ENCODE results near the gene ANG. TPM values are rescaled to one million over a fixed set of nuclear protein-coding genes. Genes with fewer than 3 reads are reported as not detected.

ANG gene
- total and polyA plus RNA-seq, 9 of the 15 experiments (the other 6 are each of a cell fraction or from before 2014, with no cell fraction given) = 0.21 to 0.73 (median 0.34) TPM; not detected in 4

DNA sequence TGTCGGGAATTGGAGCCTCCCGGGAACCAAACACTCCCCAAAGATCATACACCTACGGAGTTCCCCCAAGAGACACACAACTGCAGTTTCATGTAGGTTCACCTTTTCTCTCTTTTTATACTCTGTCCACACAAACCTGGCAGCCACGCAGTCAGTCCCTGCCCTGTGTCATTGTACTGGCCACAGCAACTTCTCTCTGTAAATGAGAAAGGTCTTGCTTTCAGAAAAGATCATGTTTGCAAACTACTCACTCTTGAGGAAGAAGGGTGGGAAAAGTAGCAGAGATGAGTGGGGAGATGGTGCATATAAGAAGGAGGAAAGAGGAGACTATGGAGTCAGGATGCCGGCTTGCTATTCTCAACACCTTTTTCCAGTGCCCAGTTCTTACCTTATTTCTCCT, 10.4 kb downstream of the ANG start:
- Histone ChIP-seq H3K4me1 (replicated peaks in 1 of 2; ENCODE audit: control insufficient read depth in 2 of 2, insufficient read depth in 2 of 2, low read length in 2 of 2) (peaks cover 0 to 9% of the 10 kb centered on the region in 2 experiments; a peak in 2 of 5 replicates), H3K4me3 (no peak overlapping the region), H3K79me2 (ENCODE audit: control insufficient read depth, insufficient read depth, low read length) (no peaks in the 10 kb centered on the region), H3K27me3 (ENCODE audit: control insufficient read depth in 2 of 2, insufficient read depth in 2 of 2, low read length in 2 of 2) (peaks cover 3 to 6% of the 10 kb centered on the region in 2 experiments; a peak in 3 of 5 replicates), H4K20me1 (replicated peaks; ENCODE audit: control insufficient read depth, insufficient read depth, low read length) (no peaks in the 10 kb centered on the region), H3K9me1 (ENCODE audit: control insufficient read depth, insufficient read depth, low read length) (no peaks in the 10 kb centered on the region), H3K9me3 (replicated peaks; ENCODE audit: control insufficient read depth, insufficient read depth, low read depth, low read length) (no peaks in the 10 kb centered on the region), H3K27ac (ENCODE audit: extremely low read depth, low read depth, low read length) (no peak overlapping the region), H3K4me2 (ENCODE audit: insufficient read depth, low read length) (no peak overlapping the region), H2AFZ (ENCODE audit: low read depth, low read length) (no peak overlapping the region), H3K36me3 (ENCODE audit: control insufficient read depth, insufficient read depth, low read length) (no peaks in the 10 kb centered on the region), H3K9ac (ENCODE audit: insufficient read depth in 1 of 2, low read depth in 2 of 2, low read length in 2 of 2) (no peak overlapping the region)
- intact Hi-C loops (cut with micrococcal nuclease) (loop anchor here (5.0 kb wide), 2 partner anchors 173 to 338 kb away; no protein-coding TSS in a partner anchor), in situ Hi-C loops (cut with MboI) (no loop called here)
- POLR2A ChIA-PET = no interaction called here
- DNase-seq (ENCODE audit: extremely low read depth in 1 of 4, low spot score in 3 of 4) (no peak), FAIRE-seq (no peak), ATAC-seq (no peak)
- CTCF ChIA-PET (ENCODE audit: low intra/inter-chr PET ratio) = interaction anchor here (1.9 to 3.0 kb wide), 4 partner anchors 157 to 175 kb away, joined by 5 to 42 read pairs (median 12); no protein-coding TSS in a partner anchor
- WGBS (ENCODE audit: insufficient coverage, low coverage, missing lambda C conversion rate) = 0% methylated on average over 2 of the region's 5 CpGs
- no TSS peak for BruUV-seq (replicated peaks)
- TF ChIP-seq, protein P1, sequence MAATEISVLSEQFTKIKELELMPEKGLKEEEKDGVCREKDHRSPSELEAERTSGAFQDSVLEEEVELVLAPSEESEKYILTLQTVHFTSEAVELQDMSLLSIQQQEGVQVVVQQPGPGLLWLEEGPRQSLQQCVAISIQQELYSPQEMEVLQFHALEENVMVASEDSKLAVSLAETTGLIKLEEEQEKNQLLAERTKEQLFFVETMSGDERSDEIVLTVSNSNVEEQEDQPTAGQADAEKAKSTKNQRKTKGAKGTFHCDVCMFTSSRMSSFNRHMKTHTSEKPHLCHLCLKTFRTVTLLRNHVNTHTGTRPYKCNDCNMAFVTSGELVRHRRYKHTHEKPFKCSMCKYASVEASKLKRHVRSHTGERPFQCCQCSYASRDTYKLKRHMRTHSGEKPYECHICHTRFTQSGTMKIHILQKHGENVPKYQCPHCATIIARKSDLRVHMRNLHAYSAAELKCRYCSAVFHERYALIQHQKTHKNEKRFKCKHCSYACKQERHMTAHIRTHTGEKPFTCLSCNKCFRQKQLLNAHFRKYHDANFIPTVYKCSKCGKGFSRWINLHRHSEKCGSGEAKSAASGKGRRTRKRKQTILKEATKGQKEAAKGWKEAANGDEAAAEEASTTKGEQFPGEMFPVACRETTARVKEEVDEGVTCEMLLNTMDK (IDR thresholded peaks at IDR 0.05; ENCODE audit: borderline replicate concordance, insufficient read depth, low read depth, low read length, poor library complexity, severe bottlenecking) = no peak
- TF ChIP-seq YBX1 (IDR thresholded peaks at IDR 0.05) (no peak), ZNF347 (CRISPR knock-in tag; IDR thresholded peaks at IDR 0.05; ENCODE audit: low read depth) (no peak), SRSF3 (IDR thresholded peaks at IDR 0.05; ENCODE audit: insufficient read depth, low read length) (no peak), SIX5 (IDR thresholded peaks at IDR 0.05; ENCODE audit: borderline replicate concordance in 1 of 2, insufficient read depth in 1 of 2, low read depth in 1 of 2, low read length in 2 of 2) (no peak), RBM34 (IDR thresholded peaks at IDR 0.05; ENCODE audit: borderline replicate concordance, insufficient read depth, low read length) (no peak), SMAD3 (CRISPR knock-in tag; conservative IDR thresholded peaks at IDR 0.05) (no peak)
- TF ChIP-seq, protein P2, sequence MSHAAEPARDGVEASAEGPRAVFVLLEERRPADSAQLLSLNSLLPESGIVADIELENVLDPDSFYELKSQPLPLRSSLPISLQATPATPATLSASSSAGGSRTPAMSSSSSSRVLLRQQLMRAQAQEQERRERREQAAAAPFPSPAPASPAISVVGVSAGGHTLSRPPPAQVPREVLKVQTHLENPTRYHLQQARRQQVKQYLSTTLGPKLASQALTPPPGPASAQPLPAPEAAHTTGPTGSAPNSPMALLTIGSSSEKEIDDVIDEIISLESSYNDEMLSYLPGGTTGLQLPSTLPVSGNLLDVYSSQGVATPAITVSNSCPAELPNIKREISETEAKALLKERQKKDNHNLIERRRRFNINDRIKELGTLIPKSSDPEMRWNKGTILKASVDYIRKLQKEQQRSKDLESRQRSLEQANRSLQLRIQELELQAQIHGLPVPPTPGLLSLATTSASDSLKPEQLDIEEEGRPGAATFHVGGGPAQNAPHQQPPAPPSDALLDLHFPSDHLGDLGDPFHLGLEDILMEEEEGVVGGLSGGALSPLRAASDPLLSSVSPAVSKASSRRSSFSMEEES (CRISPR knock-in tag; IDR thresholded peaks at IDR 0.05) = no peak
- TF ChIP-seq, protein P3, sequence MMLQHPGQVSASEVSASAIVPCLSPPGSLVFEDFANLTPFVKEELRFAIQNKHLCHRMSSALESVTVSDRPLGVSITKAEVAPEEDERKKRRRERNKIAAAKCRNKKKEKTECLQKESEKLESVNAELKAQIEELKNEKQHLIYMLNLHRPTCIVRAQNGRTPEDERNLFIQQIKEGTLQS (IDR thresholded peaks at IDR 0.05) = no peak
- TF ChIP-seq, protein P3 (CRISPR knock-in tag; conservative IDR thresholded peaks at IDR 0.05) = no peak
- TF ChIP-seq, protein P4, sequence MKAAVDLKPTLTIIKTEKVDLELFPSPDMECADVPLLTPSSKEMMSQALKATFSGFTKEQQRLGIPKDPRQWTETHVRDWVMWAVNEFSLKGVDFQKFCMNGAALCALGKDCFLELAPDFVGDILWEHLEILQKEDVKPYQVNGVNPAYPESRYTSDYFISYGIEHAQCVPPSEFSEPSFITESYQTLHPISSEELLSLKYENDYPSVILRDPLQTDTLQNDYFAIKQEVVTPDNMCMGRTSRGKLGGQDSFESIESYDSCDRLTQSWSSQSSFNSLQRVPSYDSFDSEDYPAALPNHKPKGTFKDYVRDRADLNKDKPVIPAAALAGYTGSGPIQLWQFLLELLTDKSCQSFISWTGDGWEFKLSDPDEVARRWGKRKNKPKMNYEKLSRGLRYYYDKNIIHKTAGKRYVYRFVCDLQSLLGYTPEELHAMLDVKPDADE (conservative IDR thresholded peaks at IDR 0.05; ENCODE audit: control insufficient read depth, low read depth, low read length) = no peak
- TF ChIP-seq, protein P5, sequence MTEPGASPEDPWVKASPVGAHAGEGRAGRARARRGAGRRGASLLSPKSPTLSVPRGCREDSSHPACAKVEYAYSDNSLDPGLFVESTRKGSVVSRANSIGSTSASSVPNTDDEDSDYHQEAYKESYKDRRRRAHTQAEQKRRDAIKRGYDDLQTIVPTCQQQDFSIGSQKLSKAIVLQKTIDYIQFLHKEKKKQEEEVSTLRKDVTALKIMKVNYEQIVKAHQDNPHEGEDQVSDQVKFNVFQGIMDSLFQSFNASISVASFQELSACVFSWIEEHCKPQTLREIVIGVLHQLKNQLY (CRISPR knock-in tag; conservative IDR thresholded peaks at IDR 0.05) = no peak
- TF ChIP-seq, protein P6, sequence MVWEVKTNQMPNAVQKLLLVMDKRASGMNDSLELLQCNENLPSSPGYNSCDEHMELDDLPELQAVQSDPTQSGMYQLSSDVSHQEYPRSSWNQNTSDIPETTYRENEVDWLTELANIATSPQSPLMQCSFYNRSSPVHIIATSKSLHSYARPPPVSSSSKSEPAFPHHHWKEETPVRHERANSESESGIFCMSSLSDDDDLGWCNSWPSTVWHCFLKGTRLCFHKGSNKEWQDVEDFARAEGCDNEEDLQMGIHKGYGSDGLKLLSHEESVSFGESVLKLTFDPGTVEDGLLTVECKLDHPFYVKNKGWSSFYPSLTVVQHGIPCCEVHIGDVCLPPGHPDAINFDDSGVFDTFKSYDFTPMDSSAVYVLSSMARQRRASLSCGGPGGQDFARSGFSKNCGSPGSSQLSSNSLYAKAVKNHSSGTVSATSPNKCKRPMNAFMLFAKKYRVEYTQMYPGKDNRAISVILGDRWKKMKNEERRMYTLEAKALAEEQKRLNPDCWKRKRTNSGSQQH (CRISPR knock-in tag; IDR thresholded peaks at IDR 0.05) = no peak
